GM10847 (cell line): Measurements from ENCODE around the gene OTX2.

Experiments
- POLR2A ChIP-seq: IDR thresholded peaks from 2 replicates; pipeline ENCODE4 v1.6.1; 2011; ENCODE audit not compliant: insufficient read length; ENCODE audit errors: extremely low read depth

The OTX2 gene

GRCh38 chr14:56806760-56807159, 3.5 kb downstream of the OTX2 start:
- TF ChIP-seq POLR2A = no peak

DNA sequence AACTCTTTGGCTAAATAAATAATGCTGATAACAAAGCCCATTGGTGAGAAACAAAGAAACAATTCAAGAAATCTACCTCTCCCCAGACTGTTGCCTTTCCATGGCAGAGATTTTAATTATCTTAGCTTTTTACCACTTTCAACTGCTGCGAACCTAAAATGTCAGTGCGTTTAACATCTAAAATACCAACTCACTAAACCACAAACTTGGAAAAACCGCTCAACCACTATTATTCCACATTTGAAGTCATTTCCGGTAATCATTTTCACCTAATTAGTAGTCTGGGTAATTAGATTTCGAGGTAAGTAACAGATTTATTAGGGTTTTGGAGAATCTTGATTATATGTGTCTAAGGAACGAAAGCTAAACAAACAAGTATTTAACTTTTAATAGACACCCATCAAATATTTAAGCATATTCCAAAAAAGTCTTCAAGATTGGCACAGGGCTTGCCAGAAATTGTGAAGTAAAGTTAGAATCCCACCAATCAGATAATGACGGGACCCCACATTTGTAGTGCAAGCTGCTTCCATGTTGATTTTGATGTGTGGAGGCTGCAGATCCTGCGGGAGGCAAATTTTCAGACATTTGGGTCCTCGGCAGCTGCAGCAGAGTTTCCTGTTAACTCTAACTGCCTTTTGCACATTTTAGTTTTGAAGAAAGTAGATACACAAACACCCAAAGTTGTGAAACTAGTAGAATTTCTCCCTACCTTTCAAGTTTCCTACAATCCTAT, 4.1 kb downstream of the OTX2 start:
- TF ChIP-seq POLR2A = no peak

GRCh38 chr14:56805201-56805991, 4.9 kb downstream of the OTX2 start:
- TF ChIP-seq POLR2A = no peak

DNA sequence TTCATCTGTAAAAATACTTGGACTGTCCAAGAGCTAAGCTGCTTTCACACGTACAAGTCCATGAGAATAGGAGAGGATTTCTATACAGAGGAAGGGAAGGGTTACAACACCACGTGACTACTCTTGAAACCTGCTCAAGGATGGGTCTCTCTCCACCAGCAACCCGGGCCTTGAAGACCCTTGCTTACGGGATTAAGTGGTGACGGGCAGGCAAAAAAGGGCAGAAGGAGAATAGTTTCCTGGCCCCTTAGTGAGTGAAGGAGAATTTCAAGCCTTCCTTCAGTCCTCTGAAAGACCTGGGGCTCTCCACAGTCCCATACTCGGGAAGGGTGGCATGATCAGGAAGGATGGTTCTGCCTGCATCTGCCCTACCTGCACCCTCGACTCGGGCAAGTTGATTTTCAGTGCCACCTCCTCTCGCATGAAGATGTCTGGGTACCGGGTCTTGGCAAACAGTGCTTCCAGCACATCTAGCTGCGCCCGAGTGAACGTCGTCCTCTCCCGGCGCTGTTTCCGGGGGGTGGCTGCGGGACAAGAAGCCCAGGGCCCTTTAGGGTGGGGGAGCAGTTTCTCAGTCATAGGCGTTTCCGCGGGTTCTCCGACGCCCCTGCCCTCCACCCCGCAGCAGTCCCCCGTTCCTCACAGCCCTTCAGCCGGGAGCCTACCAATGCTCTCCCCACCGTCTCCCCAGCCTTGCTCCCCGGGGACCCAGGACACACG, 6.3 kb downstream of the OTX2 start:
- no peak for TF ChIP-seq POLR2A

DNA sequence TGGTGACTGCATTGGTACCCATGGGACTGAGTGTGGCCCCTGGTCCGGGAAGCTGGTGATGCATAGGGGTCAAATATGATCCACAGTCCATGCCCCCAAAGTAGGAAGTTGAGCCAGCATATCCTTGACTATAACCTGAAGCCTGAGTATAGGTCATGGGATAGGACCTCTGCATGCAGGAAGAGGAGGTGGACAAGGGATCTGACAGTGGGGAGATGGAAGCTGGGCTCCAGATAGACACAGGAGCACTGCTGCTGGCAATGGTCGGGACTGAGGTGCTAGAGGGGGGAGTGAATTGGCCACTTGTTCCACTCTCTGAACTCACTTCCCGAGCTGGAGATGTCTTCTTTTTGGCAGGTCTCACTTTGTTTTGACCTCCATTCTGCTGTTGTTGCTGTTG, 8.4 kb downstream of the OTX2 start:
- no peak for TF ChIP-seq POLR2A

- TF ChIP-seq POLR2A = no peak
Measured at GRCh38 chr14:56799343-56799645, 11.0 kb downstream of the OTX2 start.

- TF ChIP-seq POLR2A = no peak
Measured at GRCh38 chr14:56798447-56799342, 11.6 kb downstream of the OTX2 start.

DNA sequence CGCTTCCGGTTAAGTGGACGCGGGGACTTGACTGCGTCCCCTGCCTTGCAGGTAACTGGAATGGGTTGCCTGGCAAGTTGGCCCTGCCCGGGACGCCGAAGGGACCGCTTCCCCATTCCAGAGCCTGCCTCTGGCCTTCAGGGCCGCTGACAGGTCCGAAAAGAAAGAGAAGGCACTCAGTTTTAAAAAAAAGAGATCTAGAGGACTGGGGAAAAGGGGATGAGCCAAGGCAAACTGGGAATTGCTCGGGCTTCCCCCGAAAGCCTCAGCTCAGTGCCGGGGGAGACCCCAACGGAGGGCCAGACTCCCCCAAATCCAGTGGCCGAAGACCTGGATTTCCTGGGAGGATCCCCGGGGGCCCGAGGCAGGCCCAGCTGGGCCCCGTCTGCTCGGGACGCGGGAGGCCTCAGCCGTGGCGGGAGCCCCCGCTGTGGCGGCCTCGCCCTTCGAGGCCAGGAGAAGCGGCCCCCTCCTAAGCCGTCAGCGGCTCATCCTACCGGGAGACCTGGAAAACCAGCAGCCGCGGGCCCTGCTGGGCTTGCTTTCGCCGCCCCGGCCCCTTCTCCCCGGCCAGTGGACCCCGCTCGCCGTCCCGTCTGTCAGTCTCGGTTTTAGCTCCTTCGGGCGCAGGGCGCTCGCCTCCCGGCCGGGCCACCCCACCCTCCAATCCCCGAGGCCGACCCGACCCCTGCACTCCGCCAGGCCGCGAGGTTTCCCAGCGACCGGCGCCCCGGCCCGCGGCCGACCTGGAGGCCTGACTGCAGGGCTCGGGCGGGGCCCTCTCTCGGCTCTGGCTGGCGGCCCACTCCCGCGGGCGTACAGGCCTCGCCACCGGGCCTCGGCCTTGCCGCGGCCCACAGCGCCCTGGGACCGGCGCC, 12.5 kb downstream of the OTX2 start:
- no peak for TF ChIP-seq POLR2A

- TF ChIP-seq POLR2A = no peak
Measured at GRCh38 chr14:56797003-56797568, 13.2 kb downstream of the OTX2 start.

DNA sequence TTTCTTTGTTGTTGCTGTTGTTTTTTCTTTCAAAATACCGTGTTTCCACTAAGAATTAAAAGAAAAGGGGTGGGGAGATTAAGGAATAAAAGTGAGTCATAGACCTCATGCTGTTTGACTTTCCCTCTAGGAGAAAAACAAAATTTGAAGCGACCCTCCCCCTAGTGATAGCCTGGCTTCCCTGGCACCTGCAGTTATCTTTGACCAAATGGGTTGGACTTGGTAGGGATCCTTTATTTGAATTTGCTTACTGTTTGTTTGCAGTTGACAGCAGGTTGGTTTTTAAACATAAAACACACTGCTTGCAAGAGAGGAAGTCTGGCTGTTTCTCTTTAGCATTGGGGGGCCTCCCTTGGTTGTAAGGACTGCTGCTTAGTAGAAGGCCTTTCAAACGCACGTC, 14.0 kb downstream of the OTX2 start:
- TF ChIP-seq POLR2A = no peak

DNA sequence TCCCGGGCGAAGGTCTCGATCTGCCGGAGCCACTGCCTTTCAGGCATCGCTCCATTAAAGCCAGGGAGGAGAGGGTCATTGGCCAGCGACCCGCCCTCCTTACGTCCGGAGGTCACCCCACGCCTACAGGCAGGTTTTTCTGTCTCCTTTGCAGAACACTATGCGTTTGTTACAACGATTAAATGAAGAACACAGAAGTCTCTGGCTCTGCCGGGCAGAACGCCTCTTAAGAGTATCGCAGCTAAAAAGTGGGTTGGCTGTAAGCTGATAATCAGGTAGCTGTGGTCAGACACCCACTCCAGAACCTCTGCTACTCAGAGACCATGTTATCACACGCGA, 15.0 kb downstream of the OTX2 start:
- no peak for TF ChIP-seq POLR2A

GRCh38 chr14:56794557-56795283, 15.6 kb downstream of the OTX2 start:
- no peak for TF ChIP-seq POLR2A

DNA sequence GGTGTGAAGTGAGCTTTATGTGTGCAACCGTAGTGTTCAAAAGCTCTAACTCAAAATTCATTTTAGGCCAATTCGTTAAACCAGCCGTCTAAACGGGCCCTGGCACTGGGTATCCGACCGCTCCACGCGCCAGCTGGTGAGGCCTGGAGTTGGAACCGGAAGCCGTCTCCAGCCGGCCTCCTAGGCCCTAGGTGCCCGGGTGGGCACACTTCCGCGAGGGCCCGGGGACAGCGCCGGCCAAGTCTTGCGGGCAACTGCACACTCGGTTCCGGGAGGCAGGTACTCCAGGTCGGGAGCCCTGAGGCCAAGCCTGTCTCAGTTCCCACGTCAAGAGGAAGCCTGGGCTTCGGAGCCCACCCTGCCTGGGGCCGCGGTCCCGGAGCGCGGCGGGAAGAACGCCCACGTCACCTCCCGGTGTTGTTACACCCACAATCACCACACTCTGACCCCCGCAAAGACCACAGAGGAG, 16.2 kb downstream of the OTX2 start:
- TF ChIP-seq POLR2A = no peak
